A673 (cell line): ENCODE data around the gene TSPAN31. TPM values are rescaled to one million over a fixed set of nuclear protein-coding genes. Genes with fewer than 3 reads are reported as not detected.
A peak's percentile ranks its signal among the peaks of the same experiment; 100 is the strongest.

Source experiments
- BruUV-seq: library from RNA; stranded (reverse); fragments of 400-500 nt; replicated peaks from 2 replicates; lab custom pipeline; 2021; lab: Mats Ljungman, UMichigan
- CTCF ChIA-PET: fragments of 300-600 bp; sonication (Branson Sonifier 250); formaldehyde crosslinking; loops from one replicate; lab custom pipeline; 2022; ENCODE audit warnings: antibody characterized with exemption; lab: Charles Lee
- POLR2A ChIA-PET: fragments of 300-600 bp; sonication (Branson Sonifier 250); formaldehyde crosslinking; loops from one replicate; lab custom pipeline; 2022; ENCODE audit warnings: antibody characterized with exemption; ENCODE audit not compliant: low non-redundant PET; lab: Charles Lee
- DNase-seq: peaks from one replicate; pipeline ENCODE4 v3.0.0-alpha.2; 2015; ENCODE audit warnings: low spot score
- H3K27ac ChIP-seq: fragments of 200-600 bp; sonication (generic); 2 replicates; pipeline ENCODE4 v1.5.1; 2016; ENCODE audit warnings: mixed run types, low read depth, mild to moderate bottlenecking, mixed read lengths, antibody characterized with exemption, low read length; ENCODE audit not compliant: poor library complexity, severe bottlenecking
- H3K27me3 ChIP-seq: fragments of 200-600 bp; sonication (generic); replicated peaks from 2 replicates; pipeline ENCODE4 v1.6.1; 2017; ENCODE audit warnings: mixed run types, low read depth, mild to moderate bottlenecking, mixed read lengths, antibody characterized with exemption, low read length; ENCODE audit not compliant: insufficient read depth, poor library complexity
- H3K36me3 ChIP-seq: fragments of 200-600 bp; sonication (generic); 2 replicates; pipeline ENCODE4 v1.6.1; 2016; ENCODE audit warnings: mixed run types, mild to moderate bottlenecking, mixed read lengths, antibody characterized with exemption, low read length; ENCODE audit not compliant: insufficient read depth, poor library complexity, severe bottlenecking
- H3K4me1 ChIP-seq: fragments of 200-600 bp; sonication (generic); 2 replicates; pipeline ENCODE4 v1.6.1; 2017; ENCODE audit warnings: mixed run types, mild to moderate bottlenecking, mixed read lengths, antibody characterized with exemption, low read length; ENCODE audit not compliant: insufficient read depth, poor library complexity, severe bottlenecking
- H3K4me3 ChIP-seq: fragments of 200-600 bp; sonication (generic); 2 replicates; pipeline ENCODE4 v1.5.1; 2016; ENCODE audit warnings: low read depth, mixed run types, mild to moderate bottlenecking, mixed read lengths, low read length; ENCODE audit not compliant: poor library complexity, severe bottlenecking
- H3K9me3 ChIP-seq: fragments of 200-600 bp; sonication (generic); 2 replicates; pipeline ENCODE4 v1.6.1; 2016; ENCODE audit warnings: mixed run types, low read depth, mild to moderate bottlenecking, mixed read lengths, antibody characterized with exemption, low read length; ENCODE audit not compliant: poor library complexity, severe bottlenecking
- CTCF ChIP-seq: fragments of 300-800, 200-600 bp; sonication (generic); conservative IDR thresholded peaks from 2 replicates; pipeline ENCODE4 v1.5.1; 2017; ENCODE audit warnings: low read depth, mild to moderate bottlenecking, antibody characterized with exemption, low read length, moderate library complexity, mixed read lengths
- EZH2 ChIP-seq: fragments of 200-600 bp; sonication (generic); IDR thresholded peaks from 2 replicates; pipeline ENCODE4 v1.6.1; 2017; ENCODE audit warnings: borderline replicate concordance, low read depth, mild to moderate bottlenecking, mixed read lengths, antibody characterized with exemption, low read length; ENCODE audit not compliant: poor library complexity, severe bottlenecking
- intact Hi-C: fragments of 100-400 bp; cut with micrococcal nuclease; formaldehyde crosslinking; loops from one replicate; pipeline ENCODE4 v1.10.0; 2022; ENCODE audit not compliant: unreplicated experiment
- total RNA-seq: library from RNA; stranded (reverse); gene quantifications from 2 replicates; pipeline ENCODE4 v1.2.3, GENCODE V29; 2021

The TSPAN31 gene
- total RNA-seq, 1 experiment from 2014 or later: 8.9 TPM

DNA sequence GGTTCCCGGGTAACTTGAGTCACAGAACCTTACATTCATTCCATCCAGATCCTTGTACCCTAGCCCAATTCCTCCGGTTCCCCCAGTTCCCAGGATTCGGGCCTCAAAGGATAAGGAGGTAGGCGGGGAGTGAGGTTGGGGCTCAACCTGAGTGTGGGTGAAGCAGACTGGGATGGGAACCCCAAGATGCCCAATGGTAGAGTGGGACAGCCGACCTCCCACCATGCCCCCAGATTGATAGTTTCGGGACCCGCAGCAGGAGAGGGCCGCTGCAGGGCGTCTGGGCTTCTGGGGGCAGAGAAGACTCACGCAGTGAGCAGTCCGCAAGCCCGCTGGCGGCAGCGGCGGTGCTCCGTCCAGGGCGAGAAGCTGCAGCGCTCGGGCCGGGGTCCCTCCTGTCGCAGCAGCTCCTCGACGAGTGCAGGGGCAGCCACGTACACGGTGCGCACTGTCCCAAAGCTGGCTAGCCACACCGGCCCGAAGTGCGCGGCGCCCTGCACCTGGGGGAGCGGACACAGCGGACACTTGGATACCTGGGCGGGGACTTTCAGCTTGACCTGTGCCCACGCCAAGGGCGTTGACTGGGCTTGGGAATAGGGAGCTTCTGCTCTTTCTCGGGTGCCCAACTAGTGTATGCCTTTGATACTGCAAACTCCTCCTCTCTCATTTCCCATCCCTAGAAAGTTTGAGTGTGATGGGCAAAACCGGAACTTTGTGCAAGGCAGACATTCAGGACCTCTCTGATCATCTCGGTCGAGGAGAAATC is 21.0 kb downstream of the TSPAN31 start:
- H3K9me3 ChIP-seq: no peaks in the 10 kb centered on the region
- ChIA-PET POLR2A (no interaction called here), CTCF (interaction anchor here (2.2 kb wide), 1 partner anchor 9 kb away, joined by 10 read pairs; no protein-coding TSS in a partner anchor)
- no peak overlapping the region for H3K27ac ChIP-seq
- intact Hi-C loops: no loop called here
- TF ChIP-seq CTCF (no peak), EZH2 (peak; percentile 31)
- H3K4me1 ChIP-seq: peaks cover 31% of the 10 kb centered on the region
- DNase-seq: no peak
- no TSS peak for BruUV-seq
- peak overlapping the region; percentile 40 for H3K4me3 ChIP-seq
- peaks cover 30% of the 10 kb centered on the region for H3K27me3 ChIP-seq
- peaks cover 6% of the 10 kb centered on the region for H3K36me3 ChIP-seq

- peaks cover 30% of the 10 kb centered on the region for H3K27me3 ChIP-seq
- CTCF ChIA-PET: interaction anchor here (2.2 kb wide), 1 partner anchor 10 kb away, joined by 10 read pairs; no protein-coding TSS in a partner anchor
- peak within 1 kb of the TSS; percentile 40 for H3K4me3 ChIP-seq
- H3K4me1 ChIP-seq: peaks cover 31% of the 10 kb centered on the region
- no TSS peak for BruUV-seq
- TF ChIP-seq CTCF (no peak), EZH2 (no peak)
- intact Hi-C loops: no loop called here
- POLR2A ChIA-PET: interaction anchor here (0.5 kb wide), 1 partner anchor 9 kb away, joined by 8 read pairs; no protein-coding TSS in a partner anchor
- H3K27ac ChIP-seq: no peak within 1 kb of the TSS
- DNase-seq: peak; percentile 84
- H3K9me3 ChIP-seq: no peaks in the 10 kb centered on the region
- H3K36me3 ChIP-seq: peaks cover 6% of the 10 kb centered on the region
Measured at GRCh38 chr12:57766464-57767304, 21.8 kb downstream of the TSPAN31 start, which contains the start of gene CYP27B1. TSS of gene CYP27B1 (minus strand) at chr12:57767078. CDS start at chr12:57767041, 37 bp downstream.

DNA sequence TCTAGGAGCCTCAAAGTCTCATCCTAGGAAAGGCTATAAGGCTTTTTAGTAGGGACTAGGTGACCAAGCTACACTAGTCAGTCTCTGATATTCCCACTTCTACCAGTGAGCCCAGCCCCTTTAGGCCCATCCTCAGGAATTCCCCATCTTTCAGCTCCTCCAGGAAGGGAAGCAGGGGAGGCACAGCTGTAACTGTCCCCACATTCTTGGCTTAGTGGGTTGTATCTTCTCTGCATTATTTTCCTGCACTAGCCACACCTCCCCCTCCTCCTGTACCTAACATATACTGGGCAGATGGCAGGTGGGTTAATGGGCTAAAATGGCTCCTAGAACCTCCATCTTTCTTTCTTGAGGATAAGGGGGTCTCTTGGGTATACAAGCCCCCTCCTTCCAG is 22.5 kb downstream of the TSPAN31 start:
- Histone ChIP-seq H3K9me3 (no peaks in the 10 kb centered on the region), H3K4me3 (no peak overlapping the region), H3K4me1 (peaks cover 31% of the 10 kb centered on the region), H3K27me3 (peaks cover 30% of the 10 kb centered on the region), H3K36me3 (peaks cover 6% of the 10 kb centered on the region), H3K27ac (no peak overlapping the region)
- TF ChIP-seq EZH2: no peak
- TF ChIP-seq CTCF: no peak
- ChIA-PET CTCF (interaction anchor here (0.9 to 2.2 kb wide), 2 partner anchors 11 kb away, joined by 3 to 10 read pairs; no protein-coding TSS in a partner anchor), POLR2A (interaction anchor here (0.5 kb wide), 1 partner anchor 8 kb away, joined by 8 read pairs; no protein-coding TSS in a partner anchor)
- BruUV-seq: no TSS peak
- intact Hi-C loops: no loop called here
- no peak for DNase-seq
